PFSK-1 (cell line): ENCODE data around the gene TUFM.

Source experiments
- POLR2AphosphoS5 ChIP-seq: IDR thresholded peaks from 2 replicates; pipeline ENCODE4 v1.6.1; 2012; ENCODE audit warnings: low read depth, mild to moderate bottlenecking, control low read depth, low read length, moderate library complexity
- TF ChIP-seq, protein P1 (sequence below), 2 experiments: IDR thresholded peaks; 2 replicates each; pipeline versions ENCODE4 v1.6.1 to v1.8.0; 2011 to 2012; ENCODE audit warnings: low read depth in 2 of 2, low read length in 2 of 2, control low read depth in 1 of 2, inconsistent platforms in 1 of 2, mild to moderate bottlenecking in 1 of 2, moderate library complexity in 1 of 2; ENCODE audit not compliant: insufficient read depth in 1 of 2

DNA sequence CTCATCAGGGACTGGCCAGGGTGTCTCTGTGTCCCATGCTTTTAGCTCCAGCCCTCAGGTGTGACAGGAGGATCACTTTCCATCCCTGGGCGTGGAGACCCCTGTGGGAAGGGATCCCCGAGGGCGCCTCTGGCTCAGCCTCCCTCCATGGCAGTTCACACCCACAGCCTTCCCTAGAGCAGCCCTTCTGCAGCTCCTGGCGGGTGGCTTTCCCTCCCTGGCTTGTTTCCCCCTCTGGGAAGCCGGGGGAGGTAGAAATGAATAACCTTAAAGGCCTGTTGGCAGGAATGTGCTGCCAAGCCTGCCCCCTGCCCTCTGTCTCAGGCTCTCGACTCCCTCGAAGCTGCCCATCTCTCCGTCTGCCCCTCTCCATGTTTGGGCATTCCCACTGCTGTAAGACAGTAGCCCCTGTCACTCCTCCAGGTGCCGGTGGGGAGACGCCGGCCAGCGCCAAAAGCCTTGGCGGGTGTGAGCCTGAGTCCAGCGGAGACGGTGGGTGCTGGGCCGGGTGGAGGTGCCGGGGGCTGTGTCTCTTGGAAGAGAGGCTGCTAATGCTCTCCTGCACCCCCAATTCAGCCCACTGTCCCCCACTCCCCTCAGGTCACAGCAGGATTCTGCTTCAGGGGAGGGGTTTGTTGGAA is 30.0 kb upstream of the TUFM start:
- TF ChIP-seq, protein P1, sequence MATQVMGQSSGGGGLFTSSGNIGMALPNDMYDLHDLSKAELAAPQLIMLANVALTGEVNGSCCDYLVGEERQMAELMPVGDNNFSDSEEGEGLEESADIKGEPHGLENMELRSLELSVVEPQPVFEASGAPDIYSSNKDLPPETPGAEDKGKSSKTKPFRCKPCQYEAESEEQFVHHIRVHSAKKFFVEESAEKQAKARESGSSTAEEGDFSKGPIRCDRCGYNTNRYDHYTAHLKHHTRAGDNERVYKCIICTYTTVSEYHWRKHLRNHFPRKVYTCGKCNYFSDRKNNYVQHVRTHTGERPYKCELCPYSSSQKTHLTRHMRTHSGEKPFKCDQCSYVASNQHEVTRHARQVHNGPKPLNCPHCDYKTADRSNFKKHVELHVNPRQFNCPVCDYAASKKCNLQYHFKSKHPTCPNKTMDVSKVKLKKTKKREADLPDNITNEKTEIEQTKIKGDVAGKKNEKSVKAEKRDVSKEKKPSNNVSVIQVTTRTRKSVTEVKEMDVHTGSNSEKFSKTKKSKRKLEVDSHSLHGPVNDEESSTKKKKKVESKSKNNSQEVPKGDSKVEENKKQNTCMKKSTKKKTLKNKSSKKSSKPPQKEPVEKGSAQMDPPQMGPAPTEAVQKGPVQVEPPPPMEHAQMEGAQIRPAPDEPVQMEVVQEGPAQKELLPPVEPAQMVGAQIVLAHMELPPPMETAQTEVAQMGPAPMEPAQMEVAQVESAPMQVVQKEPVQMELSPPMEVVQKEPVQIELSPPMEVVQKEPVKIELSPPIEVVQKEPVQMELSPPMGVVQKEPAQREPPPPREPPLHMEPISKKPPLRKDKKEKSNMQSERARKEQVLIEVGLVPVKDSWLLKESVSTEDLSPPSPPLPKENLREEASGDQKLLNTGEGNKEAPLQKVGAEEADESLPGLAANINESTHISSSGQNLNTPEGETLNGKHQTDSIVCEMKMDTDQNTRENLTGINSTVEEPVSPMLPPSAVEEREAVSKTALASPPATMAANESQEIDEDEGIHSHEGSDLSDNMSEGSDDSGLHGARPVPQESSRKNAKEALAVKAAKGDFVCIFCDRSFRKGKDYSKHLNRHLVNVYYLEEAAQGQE (IDR thresholded peaks at IDR 0.05; ENCODE audit: insufficient read depth in 1 of 2, low read depth in 2 of 2, low read length in 2 of 2): no peak
- TF ChIP-seq POLR2AphosphoS5: no peak
